Measurements from ENCODE around the gene TMEM151B.

GRCh38 chr6:44233567-44234100 lies 36.6 kb upstream of the TMEM151B start:
- TF ChIP-seq TAF1 (IDR thresholded peaks at IDR 0.05; ENCODE audit: low read depth, low read length), result no peak
- no peak for TF ChIP-seq POLR2A (IDR thresholded peaks at IDR 0.05; ENCODE audit: low read depth, low read length)
- TF ChIP-seq POLR2AphosphoS5 (IDR thresholded peaks at IDR 0.05; ENCODE audit: low read depth, low read length), result no peak
- no peak for TF ChIP-seq SPI1 (IDR thresholded peaks at IDR 0.05; ENCODE audit: low read depth, low read length)
- no peak for TF ChIP-seq POU2F2 (IDR thresholded peaks at IDR 0.05; ENCODE audit: low read depth, low read length)
